ENCODE results near the gene ARID1B.

The ARID1B gene

GRCh38 chr6:156748504-156748903 lies 28.7 kb upstream of the ARID1B start:
- no peak overlapping the region for H3K9ac ChIP-seq (ENCODE audit: low read depth, low read length, poor library complexity)
- H3K4ac ChIP-seq (ENCODE audit: low read length) = no peak overlapping the region
- no peak overlapping the region for H2BK15ac ChIP-seq (ENCODE audit: low read length)
- H2AFZ ChIP-seq (ENCODE audit: low read length) = no peak overlapping the region
- H3K18ac ChIP-seq (ENCODE audit: low read length) = no peak overlapping the region
- no CpG with 5 or more reads among the region's 1 CpG for WGBS, 2 donors (ENCODE audit: extremely low coverage in 2 of 2, insufficient read length in 2 of 2, insufficient replicate concordance in 1 of 2)
- no peaks in the 10 kb centered on the region for H3K4me1 ChIP-seq (ENCODE audit: control insufficient read depth in 2 of 2, insufficient read depth in 1 of 2, low read depth in 1 of 2, low read length in 2 of 2)
- H3K4me3 ChIP-seq (ENCODE audit: low read length in 2 of 2) = no peak overlapping the region
- no peak overlapping the region for H4K91ac ChIP-seq (ENCODE audit: low read depth, low read length, poor library complexity)
- H4K8ac ChIP-seq (ENCODE audit: low read depth, low read length) = no peak overlapping the region
- H3K36me3 ChIP-seq (replicated peaks in 1 of 2; ENCODE audit: control insufficient read depth in 2 of 2, insufficient read depth in 2 of 2, low read length in 2 of 2) = no peaks in the 10 kb centered on the region
- no peak overlapping the region for H3K4me2 ChIP-seq (ENCODE audit: insufficient read depth, low read length, poor library complexity, severe bottlenecking)
- no peak for DNase-seq (ENCODE audit: low spot score)
- H2BK12ac ChIP-seq (ENCODE audit: low read length) = no peak overlapping the region
- H2BK120ac ChIP-seq (ENCODE audit: low read depth, low read length) = no peak overlapping the region
- no peak overlapping the region for H3K14ac ChIP-seq (ENCODE audit: low read length)
- no peaks in the 10 kb centered on the region for H3K9me3 ChIP-seq (replicated peaks in 1 of 2; ENCODE audit: control insufficient read depth in 2 of 2, insufficient read depth in 1 of 2, low read depth in 1 of 2, low read length in 2 of 2)
- H3K79me1 ChIP-seq (ENCODE audit: low read depth, low read length) = no peaks in the 10 kb centered on the region
- no peak overlapping the region for H3K27ac ChIP-seq (replicated peaks; ENCODE audit: low read length)
- no peak overlapping the region for H2AK5ac ChIP-seq (ENCODE audit: low read depth, low read length)
- no peak overlapping the region for H3K23ac ChIP-seq (ENCODE audit: low read depth, low read length, poor library complexity)
- peaks cover 0 to 4% (median 0%) of the 10 kb centered on the region in 3 experiments for H3K27me3 ChIP-seq (ENCODE audit: control insufficient read depth in 3 of 3, insufficient read depth in 3 of 3, low read depth in 1 of 3, low read length in 3 of 3)
- no peak overlapping the region for H2BK5ac ChIP-seq (ENCODE audit: low read length)

GRCh38 chr6:156752666-156753301 lies 24.4 kb upstream of the ARID1B start:
- Histone ChIP-seq H3K27ac (replicated peaks; ENCODE audit: low read length) (no peak overlapping the region), H3K79me1 (ENCODE audit: low read depth, low read length) (no peaks in the 10 kb centered on the region), H2BK120ac (ENCODE audit: low read depth, low read length) (no peak overlapping the region), H2AFZ (ENCODE audit: low read length) (no peak overlapping the region), H3K14ac (ENCODE audit: low read length) (no peak overlapping the region), H3K9ac (ENCODE audit: low read depth, low read length, poor library complexity) (no peak overlapping the region), H4K8ac (ENCODE audit: low read depth, low read length) (no peak overlapping the region), H3K4ac (ENCODE audit: low read length) (no peak overlapping the region), H2BK5ac (ENCODE audit: low read length) (no peak overlapping the region), H3K18ac (ENCODE audit: low read length) (no peak overlapping the region), H2BK15ac (ENCODE audit: low read length) (no peak overlapping the region), H3K4me2 (ENCODE audit: insufficient read depth, low read length, poor library complexity, severe bottlenecking) (no peak overlapping the region), H3K4me3 (ENCODE audit: low read length in 2 of 2) (no peak overlapping the region), H3K36me3 (replicated peaks in 1 of 2; ENCODE audit: control insufficient read depth in 2 of 2, insufficient read depth in 2 of 2, low read length in 2 of 2) (no peaks in the 10 kb centered on the region), H3K9me3 (replicated peaks in 1 of 2; ENCODE audit: control insufficient read depth in 2 of 2, insufficient read depth in 1 of 2, low read depth in 1 of 2, low read length in 2 of 2) (no peaks in the 10 kb centered on the region), H3K27me3 (ENCODE audit: control insufficient read depth in 3 of 3, insufficient read depth in 3 of 3, low read depth in 1 of 3, low read length in 3 of 3) (peaks cover 0 to 6% (median 0%) of the 10 kb centered on the region in 3 experiments), H3K23ac (ENCODE audit: low read depth, low read length, poor library complexity) (no peak overlapping the region), H3K4me1 (ENCODE audit: control insufficient read depth in 2 of 2, insufficient read depth in 1 of 2, low read depth in 1 of 2, low read length in 2 of 2) (no peaks in the 10 kb centered on the region), H4K91ac (ENCODE audit: low read depth, low read length, poor library complexity) (no peak overlapping the region), H2AK5ac (ENCODE audit: low read depth, low read length) (no peak overlapping the region), H2BK12ac (ENCODE audit: low read length) (no peak overlapping the region)
- no peak for DNase-seq (ENCODE audit: low spot score)
- no CpG with 5 or more reads among the region's 10 CpGs for WGBS, 2 donors (ENCODE audit: extremely low coverage in 2 of 2, insufficient read length in 2 of 2, insufficient replicate concordance in 1 of 2)

- H2BK120ac ChIP-seq (ENCODE audit: low read depth, low read length) = no peak overlapping the region
- H3K14ac ChIP-seq (ENCODE audit: low read length) = no peak overlapping the region
- H3K4ac ChIP-seq (ENCODE audit: low read length) = no peak overlapping the region
- H3K23ac ChIP-seq (ENCODE audit: low read depth, low read length, poor library complexity) = no peak overlapping the region
- H2BK12ac ChIP-seq (ENCODE audit: low read length) = no peak overlapping the region
- H3K18ac ChIP-seq (ENCODE audit: low read length) = no peak overlapping the region
- no peak overlapping the region for H2AK5ac ChIP-seq (ENCODE audit: low read depth, low read length)
- no peak overlapping the region for H4K91ac ChIP-seq (ENCODE audit: low read depth, low read length, poor library complexity)
- no peak overlapping the region for H4K8ac ChIP-seq (ENCODE audit: low read depth, low read length)
- no peak for DNase-seq (ENCODE audit: low spot score)
- H2BK15ac ChIP-seq (ENCODE audit: low read length) = no peak overlapping the region
- H3K27me3 ChIP-seq (ENCODE audit: control insufficient read depth in 3 of 3, insufficient read depth in 3 of 3, low read depth in 1 of 3, low read length in 3 of 3) = peaks cover 0 to 6% (median 0%) of the 10 kb centered on the region in 3 experiments
- no peaks in the 10 kb centered on the region for H3K36me3 ChIP-seq (replicated peaks in 1 of 2; ENCODE audit: control insufficient read depth in 2 of 2, insufficient read depth in 2 of 2, low read length in 2 of 2)
- H3K4me3 ChIP-seq (ENCODE audit: low read length in 2 of 2) = no peak overlapping the region
- no peak overlapping the region for H2AFZ ChIP-seq (ENCODE audit: low read length)
- H3K27ac ChIP-seq (replicated peaks; ENCODE audit: low read length) = no peak overlapping the region
- no peak overlapping the region for H3K9ac ChIP-seq (ENCODE audit: low read depth, low read length, poor library complexity)
- H3K4me1 ChIP-seq (ENCODE audit: control insufficient read depth in 2 of 2, insufficient read depth in 1 of 2, low read depth in 1 of 2, low read length in 2 of 2) = no peaks in the 10 kb centered on the region
- H2BK5ac ChIP-seq (ENCODE audit: low read length) = no peak overlapping the region
- H3K79me1 ChIP-seq (ENCODE audit: low read depth, low read length) = no peaks in the 10 kb centered on the region
- no peaks in the 10 kb centered on the region for H3K9me3 ChIP-seq (replicated peaks in 1 of 2; ENCODE audit: control insufficient read depth in 2 of 2, insufficient read depth in 1 of 2, low read depth in 1 of 2, low read length in 2 of 2)
- 100% methylated on average over 3 of the region's 8 CpGs; no CpG with 5 or more reads in 1 of the 2 donors for WGBS, 2 donors (ENCODE audit: extremely low coverage in 2 of 2, insufficient read length in 2 of 2, insufficient replicate concordance in 1 of 2)
- no peak overlapping the region for H3K4me2 ChIP-seq (ENCODE audit: insufficient read depth, low read length, poor library complexity, severe bottlenecking)
Measured at GRCh38 chr6:156756630-156757610, 20.3 kb upstream of the ARID1B start.

- no peak overlapping the region for H3K14ac ChIP-seq (ENCODE audit: low read length)
- WGBS, 2 donors (ENCODE audit: extremely low coverage in 2 of 2, insufficient read length in 2 of 2, insufficient replicate concordance in 1 of 2) = no CpG with 5 or more reads among the region's 2 CpGs
Measured at GRCh38 chr6:156757849-156758248, 19.3 kb upstream of the ARID1B start.

More at GRCh38 chr6:156757849-156758248, 19.3 kb upstream of the ARID1B start:
- Histone ChIP-seq H3K79me1 (ENCODE audit: low read depth, low read length) (peaks cover 4% of the 10 kb centered on the region), H3K4ac (ENCODE audit: low read length) (no peak overlapping the region), H3K4me2 (ENCODE audit: insufficient read depth, low read length, poor library complexity, severe bottlenecking) (no peak overlapping the region), H3K27me3 (ENCODE audit: control insufficient read depth in 3 of 3, insufficient read depth in 3 of 3, low read depth in 1 of 3, low read length in 3 of 3) (peaks cover 0 to 3% (median 0%) of the 10 kb centered on the region in 3 experiments), H3K9me3 (replicated peaks in 1 of 2; ENCODE audit: control insufficient read depth in 2 of 2, insufficient read depth in 1 of 2, low read depth in 1 of 2, low read length in 2 of 2) (no peaks in the 10 kb centered on the region), H2BK120ac (ENCODE audit: low read depth, low read length) (no peak overlapping the region), H3K23ac (ENCODE audit: low read depth, low read length, poor library complexity) (no peak overlapping the region), H2AFZ (ENCODE audit: low read length) (no peak overlapping the region), H3K4me3 (ENCODE audit: low read length in 2 of 2) (no peak overlapping the region), H2BK15ac (ENCODE audit: low read length) (no peak overlapping the region), H4K91ac (ENCODE audit: low read depth, low read length, poor library complexity) (no peak overlapping the region), H3K27ac (replicated peaks; ENCODE audit: low read length) (no peak overlapping the region), H3K4me1 (ENCODE audit: control insufficient read depth in 2 of 2, insufficient read depth in 1 of 2, low read depth in 1 of 2, low read length in 2 of 2) (no peaks in the 10 kb centered on the region), H2AK5ac (ENCODE audit: low read depth, low read length) (no peak overlapping the region), H3K9ac (ENCODE audit: low read depth, low read length, poor library complexity) (no peak overlapping the region), H3K18ac (ENCODE audit: low read length) (no peak overlapping the region), H4K8ac (ENCODE audit: low read depth, low read length) (no peak overlapping the region), H2BK5ac (ENCODE audit: low read length) (no peak overlapping the region), H3K36me3 (replicated peaks in 1 of 2; ENCODE audit: control insufficient read depth in 2 of 2, insufficient read depth in 2 of 2, low read length in 2 of 2) (no peaks in the 10 kb centered on the region), H2BK12ac (ENCODE audit: low read length) (no peak overlapping the region)
- DNase-seq (ENCODE audit: low spot score) = no peak
